Caco-2 (cell line): Measurements from ENCODE around the gene GALNTL6. TPM values are rescaled to one million over a fixed set of nuclear protein-coding genes. Genes with fewer than 3 reads are reported as not detected.

Experiments used
- BruUV-seq: library from RNA; stranded (reverse); fragments of 400-500 nt; replicated peaks from 2 replicates; lab custom pipeline; 2021; lab: Mats Ljungman, UMichigan
- CTCF ChIA-PET: fragments of 300-600 bp; sonication (Branson Sonifier 250); formaldehyde crosslinking; loops from one replicate; lab custom pipeline; 2022; ENCODE audit warnings: antibody characterized with exemption; lab: Charles Lee
- POLR2A ChIA-PET: fragments of 300-600 bp; sonication (Branson Sonifier 250); formaldehyde crosslinking; loops from one replicate; lab custom pipeline; 2022; ENCODE audit warnings: antibody characterized with exemption; lab: Charles Lee
- DNase-seq, 2 experiments: peaks; one replicate each; pipeline versions ENCODE4 v3.0.0 to v3.0.0-alpha.2; 2020 to 2022
- H3K27me3 ChIP-seq: replicated peaks from 2 replicates; pipeline ENCODE4 v1.6.0; 2011; ENCODE audit warnings: low read length; ENCODE audit not compliant: control insufficient read depth, insufficient read depth
- H3K36me3 ChIP-seq: 2 replicates; pipeline ENCODE4 v1.5.1; 2011; ENCODE audit warnings: low read length; ENCODE audit not compliant: control insufficient read depth, insufficient read depth
- H3K4me1 ChIP-seq: fragments of 250-450 bp; sonication (Bioruptor Pico); 2 replicates; pipeline ENCODE4 v1.5.1; 2020; ENCODE audit warnings: mild to moderate bottlenecking
- H3K4me3 ChIP-seq: 2 replicates; pipeline ENCODE4 v1.5.1; 2011; ENCODE audit warnings: low read depth, mild to moderate bottlenecking, control low read depth, low read length
- H3K9me3 ChIP-seq: fragments of 250-450 bp; sonication (Bioruptor Pico); 2 replicates; pipeline ENCODE4 v1.5.1; 2020; ENCODE audit warnings: mild to moderate bottlenecking, moderate library complexity
- H3K27ac Mint-ChIP-seq: one replicate; pipeline ENCODE4 v1.8.0; 2022; ENCODE audit warnings: mixed read lengths; ENCODE audit not compliant: unreplicated experiment
- H3K27me3 Mint-ChIP-seq: one replicate; pipeline ENCODE4 v1.8.0; 2022; ENCODE audit warnings: mixed read lengths; ENCODE audit not compliant: insufficient read depth, unreplicated experiment
- H3K36me3 Mint-ChIP-seq: one replicate; pipeline ENCODE4 v1.8.0; 2022; ENCODE audit warnings: mild to moderate bottlenecking, mixed read lengths; ENCODE audit not compliant: insufficient read depth, unreplicated experiment
- H3K4me1 Mint-ChIP-seq: one replicate; pipeline ENCODE4 v1.8.0; 2022; ENCODE audit warnings: low read depth, mixed read lengths; ENCODE audit not compliant: unreplicated experiment
- H3K4me3 Mint-ChIP-seq: one replicate; pipeline ENCODE4 v1.8.0; 2022; ENCODE audit warnings: mild to moderate bottlenecking, moderate library complexity, mixed read lengths; ENCODE audit not compliant: unreplicated experiment
- H3K9me3 Mint-ChIP-seq: one replicate; pipeline ENCODE4 v1.8.0; 2022; ENCODE audit warnings: mixed read lengths; ENCODE audit not compliant: unreplicated experiment
- intact Hi-C: fragments of 100-400 bp; cut with micrococcal nuclease; formaldehyde crosslinking; loops from one replicate; pipeline ENCODE4 v1.10.0; 2022; ENCODE audit not compliant: unreplicated experiment
- total RNA-seq: library from RNA; stranded (reverse); gene quantifications from 2 replicates; pipeline ENCODE4 v1.2.3, GENCODE V29; 2022
- TF ChIP-seq, protein P1 (sequence below), 2 experiments: fragments of 200-600 bp in 1 of 2; IDR thresholded peaks; 1 replicate in 1 of 2; 2 replicates in 1 of 2; pipeline versions ENCODE4 v1.5.1 to v1.8.0; 2011 to 2022; ENCODE audit warnings: antibody characterized with exemption in 1 of 2, control low read depth in 1 of 2, inconsistent platforms in 1 of 2, low read depth in 1 of 2, low read length in 1 of 2, mild to moderate bottlenecking in 1 of 2, moderate library complexity in 1 of 2; ENCODE audit not compliant: insufficient read depth in 1 of 2, severe bottlenecking in 1 of 2, unreplicated experiment in 1 of 2

Gene GALNTL6
- total RNA-seq, 1 experiment from 2014 or later, result not detected

DNA sequence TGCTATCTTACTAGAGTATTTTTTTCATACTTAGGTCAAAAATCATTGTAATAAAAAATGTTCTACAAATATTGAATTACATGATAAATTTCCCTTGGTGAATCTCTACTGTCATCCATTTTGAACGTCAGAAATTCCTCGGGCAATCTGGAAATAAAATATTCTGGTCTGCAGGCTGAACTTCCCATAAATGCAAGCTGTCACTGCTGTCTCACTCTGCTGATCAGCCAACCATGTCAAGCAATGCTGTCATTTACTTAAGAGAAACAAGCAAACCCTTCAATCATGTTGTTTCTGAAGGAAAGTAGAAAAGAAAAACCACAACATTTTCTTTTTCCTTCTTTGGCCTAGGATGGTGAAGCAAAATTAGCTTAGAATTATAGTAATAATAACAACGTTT lies 841.3 kb downstream of the GALNTL6 start:
- no peaks in the 10 kb centered on the region for H3K9me3 ChIP-seq
- no peaks in the 10 kb centered on the region for H3K27me3 ChIP-seq
- no TSS peak for BruUV-seq
- Mint-ChIP-seq H3K27me3 (no peaks in the 10 kb centered on the region), H3K4me1 (peaks cover 14% of the 10 kb centered on the region), H3K4me3 (no peak overlapping the region), H3K36me3 (no peaks in the 10 kb centered on the region), H3K9me3 (no peaks in the 10 kb centered on the region), H3K27ac (no peak overlapping the region)
- no peak overlapping the region for H3K4me3 ChIP-seq
- no peaks in the 10 kb centered on the region for H3K36me3 ChIP-seq
- peaks cover 5% of the 10 kb centered on the region; the same call in 1 of the 2 replicates for H3K4me1 ChIP-seq
- POLR2A ChIA-PET, result no interaction called here
- intact Hi-C loops, result no loop called here
- TF ChIP-seq, protein P1, sequence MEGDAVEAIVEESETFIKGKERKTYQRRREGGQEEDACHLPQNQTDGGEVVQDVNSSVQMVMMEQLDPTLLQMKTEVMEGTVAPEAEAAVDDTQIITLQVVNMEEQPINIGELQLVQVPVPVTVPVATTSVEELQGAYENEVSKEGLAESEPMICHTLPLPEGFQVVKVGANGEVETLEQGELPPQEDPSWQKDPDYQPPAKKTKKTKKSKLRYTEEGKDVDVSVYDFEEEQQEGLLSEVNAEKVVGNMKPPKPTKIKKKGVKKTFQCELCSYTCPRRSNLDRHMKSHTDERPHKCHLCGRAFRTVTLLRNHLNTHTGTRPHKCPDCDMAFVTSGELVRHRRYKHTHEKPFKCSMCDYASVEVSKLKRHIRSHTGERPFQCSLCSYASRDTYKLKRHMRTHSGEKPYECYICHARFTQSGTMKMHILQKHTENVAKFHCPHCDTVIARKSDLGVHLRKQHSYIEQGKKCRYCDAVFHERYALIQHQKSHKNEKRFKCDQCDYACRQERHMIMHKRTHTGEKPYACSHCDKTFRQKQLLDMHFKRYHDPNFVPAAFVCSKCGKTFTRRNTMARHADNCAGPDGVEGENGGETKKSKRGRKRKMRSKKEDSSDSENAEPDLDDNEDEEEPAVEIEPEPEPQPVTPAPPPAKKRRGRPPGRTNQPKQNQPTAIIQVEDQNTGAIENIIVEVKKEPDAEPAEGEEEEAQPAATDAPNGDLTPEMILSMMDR (IDR thresholded peaks at IDR 0.05; ENCODE audit: insufficient read depth in 1 of 2, low read depth in 1 of 2, low read length in 1 of 2, severe bottlenecking in 1 of 2, unreplicated experiment in 1 of 2), result no peak
- no peak for DNase-seq
- CTCF ChIA-PET, result no interaction called here

DNA sequence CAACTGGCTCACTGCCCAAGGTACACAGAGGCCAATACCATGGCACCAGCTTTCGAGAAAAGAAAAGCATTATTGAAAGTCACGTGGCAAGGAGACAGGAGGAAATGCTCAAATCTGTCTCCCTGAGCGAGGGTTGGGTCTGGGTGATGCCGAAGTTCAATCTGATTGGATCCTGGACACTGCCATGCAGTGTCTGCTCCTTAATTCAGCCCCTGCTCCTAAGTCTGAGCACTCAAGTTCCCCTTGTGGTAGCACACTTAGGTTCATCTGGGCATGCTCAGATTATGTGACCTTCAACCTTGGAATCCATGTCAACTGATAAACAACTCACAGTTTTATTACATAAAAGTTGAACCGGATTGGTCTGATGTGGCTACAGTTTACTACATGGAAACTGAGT lies 842.9 kb downstream of the GALNTL6 start:
- H3K27me3 ChIP-seq, result no peaks in the 10 kb centered on the region
- no peaks in the 10 kb centered on the region for H3K27me3 Mint-ChIP-seq
- H3K27ac Mint-ChIP-seq, result no peak overlapping the region
- peaks cover 14% of the 10 kb centered on the region for H3K4me1 Mint-ChIP-seq
- TF ChIP-seq, protein P1 (IDR thresholded peaks at IDR 0.05; ENCODE audit: insufficient read depth in 1 of 2, low read depth in 1 of 2, low read length in 1 of 2, severe bottlenecking in 1 of 2, unreplicated experiment in 1 of 2), result no peak
- H3K9me3 Mint-ChIP-seq, result no peaks in the 10 kb centered on the region
- peaks cover 5% of the 10 kb centered on the region; the same call in 1 of the 2 replicates for H3K4me1 ChIP-seq
- no peak overlapping the region for H3K4me3 ChIP-seq
- H3K9me3 ChIP-seq, result no peaks in the 10 kb centered on the region
- ChIA-PET POLR2A (no interaction called here), CTCF (no interaction called here)
- no TSS peak for BruUV-seq
- H3K36me3 ChIP-seq, result no peaks in the 10 kb centered on the region
- no peak for DNase-seq
- H3K4me3 Mint-ChIP-seq, result no peak overlapping the region
- H3K36me3 Mint-ChIP-seq, result no peaks in the 10 kb centered on the region
- intact Hi-C loops, result no loop called here

DNA sequence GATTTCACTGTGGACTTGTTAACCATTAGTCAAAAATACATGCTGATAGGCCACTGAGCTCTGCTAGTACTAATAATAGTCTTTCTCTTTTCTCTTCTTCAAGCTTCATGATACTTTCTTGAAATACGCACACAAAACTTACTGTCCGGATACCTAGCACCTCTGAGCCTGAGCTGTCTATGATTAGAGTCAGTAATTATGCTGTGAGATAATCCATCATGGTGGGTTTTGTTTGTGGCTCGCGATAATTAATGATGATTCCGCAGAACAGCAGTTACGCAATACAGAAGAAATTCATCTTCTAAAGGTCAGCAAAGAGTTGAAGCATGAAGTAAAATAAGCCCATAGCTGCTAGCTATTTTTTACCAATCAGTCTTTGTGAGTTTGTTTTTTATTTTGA lies 843.9 kb downstream of the GALNTL6 start:
- peaks cover 12% of the 10 kb centered on the region for H3K4me1 Mint-ChIP-seq
- intact Hi-C loops, result no loop called here
- H3K4me1 ChIP-seq, result no peaks in the 10 kb centered on the region; the same call in 1 of the 2 replicates
- no TSS peak for BruUV-seq
- no peak for DNase-seq
- ChIA-PET POLR2A (no interaction called here), CTCF (no interaction called here)
- no peak overlapping the region for H3K4me3 ChIP-seq
- H3K27me3 Mint-ChIP-seq, result no peaks in the 10 kb centered on the region
- H3K36me3 ChIP-seq, result no peaks in the 10 kb centered on the region
- H3K36me3 Mint-ChIP-seq, result no peaks in the 10 kb centered on the region
- no peaks in the 10 kb centered on the region for H3K9me3 Mint-ChIP-seq
- H3K4me3 Mint-ChIP-seq, result no peak overlapping the region
- H3K9me3 ChIP-seq, result no peaks in the 10 kb centered on the region
- no peak overlapping the region for H3K27ac Mint-ChIP-seq
- TF ChIP-seq, protein P1 (IDR thresholded peaks at IDR 0.05; ENCODE audit: insufficient read depth in 1 of 2, low read depth in 1 of 2, low read length in 1 of 2, severe bottlenecking in 1 of 2, unreplicated experiment in 1 of 2), result no peak
- H3K27me3 ChIP-seq, result no peaks in the 10 kb centered on the region
